ENCODE measurements around the gene CLIP4. TPM values are rescaled to one million over a fixed set of nuclear protein-coding genes. Genes with fewer than 3 reads are reported as not detected.

CLIP4 gene
- total and polyA plus RNA-seq, 11 donors: 9.6 to 57.4 (median 42.6) TPM

- Histone ChIP-seq H3K4me3 (no peak overlapping the region), H3K36me3 (no peaks in the 10 kb centered on the region), H3K9me3 (peaks cover 0 to 34% (median 13%) of the 10 kb centered on the region in 12 donors), H3K4me1 (peaks cover 0 to 21% (median 0%) of the 10 kb centered on the region in 12 donors), H3K27ac (no peak overlapping the region), H3K27me3 (no peaks in the 10 kb centered on the region)
- intact Hi-C loops (cut with DNase I): no loop called here
- TF ChIP-seq CTCF (IDR thresholded peaks at IDR 0.05): no peak
- no peak for TF ChIP-seq POLR2A (IDR thresholded peaks at IDR 0.05)
- WGBS, 4 donors: 59 to 64% (median 61%) methylated on average over 14 of the region's 14 CpGs
- DNase-seq: no peak
- ATAC-seq: peak in 1 of 4 donors; percentile 31
These were observed 39.1 kb upstream of the CLIP4 start for GRCh38 chr2:29075894-29076705.

GRCh38 chr2:29079887-29080286 lies 35.3 kb upstream of the CLIP4 start:
- Histone ChIP-seq H3K4me3 (no peak overlapping the region), H3K27ac (no peak overlapping the region), H3K27me3 (no peaks in the 10 kb centered on the region), H3K9me3 (peaks cover 0 to 34% (median 13%) of the 10 kb centered on the region in 12 donors), H3K36me3 (no peaks in the 10 kb centered on the region), H3K4me1 (peaks cover 0 to 5% (median 0%) of the 10 kb centered on the region in 12 donors)
- 91 to 97% (median 95%) methylated on average over 6 to 7 of the region's 7 CpGs for WGBS, 4 donors
- ATAC-seq: no peak
- no peak for DNase-seq
- TF ChIP-seq POLR2A (IDR thresholded peaks at IDR 0.05) (no peak), CTCF (IDR thresholded peaks at IDR 0.05) (no peak)
- intact Hi-C loops (cut with DNase I): no loop called here

GRCh38 chr2:29080886-29081743 lies 34.1 kb upstream of the CLIP4 start:
- peaks cover 0 to 34% (median 13%) of the 10 kb centered on the region in 12 donors for H3K9me3 ChIP-seq
- intact Hi-C loops (cut with DNase I): no loop called here
- 82 to 86% (median 85%) methylated on average over 9 to 12 of the region's 12 CpGs for WGBS, 4 donors
- TF ChIP-seq POLR2A (IDR thresholded peaks at IDR 0.05): no peak
- TF ChIP-seq CTCF (IDR thresholded peaks at IDR 0.05): no peak
- H3K27ac ChIP-seq: no peak overlapping the region
- H3K4me1 ChIP-seq: peaks cover 0 to 3% (median 0%) of the 10 kb centered on the region in 12 donors
- no peak for DNase-seq
- no peaks in the 10 kb centered on the region for H3K36me3 ChIP-seq
- H3K27me3 ChIP-seq: no peaks in the 10 kb centered on the region
- H3K4me3 ChIP-seq: no peak overlapping the region
- no peak for ATAC-seq

Measured in heart left ventricle (tissue), 16 donors.